Measurements from ENCODE around the gene IDH1.

DNA sequence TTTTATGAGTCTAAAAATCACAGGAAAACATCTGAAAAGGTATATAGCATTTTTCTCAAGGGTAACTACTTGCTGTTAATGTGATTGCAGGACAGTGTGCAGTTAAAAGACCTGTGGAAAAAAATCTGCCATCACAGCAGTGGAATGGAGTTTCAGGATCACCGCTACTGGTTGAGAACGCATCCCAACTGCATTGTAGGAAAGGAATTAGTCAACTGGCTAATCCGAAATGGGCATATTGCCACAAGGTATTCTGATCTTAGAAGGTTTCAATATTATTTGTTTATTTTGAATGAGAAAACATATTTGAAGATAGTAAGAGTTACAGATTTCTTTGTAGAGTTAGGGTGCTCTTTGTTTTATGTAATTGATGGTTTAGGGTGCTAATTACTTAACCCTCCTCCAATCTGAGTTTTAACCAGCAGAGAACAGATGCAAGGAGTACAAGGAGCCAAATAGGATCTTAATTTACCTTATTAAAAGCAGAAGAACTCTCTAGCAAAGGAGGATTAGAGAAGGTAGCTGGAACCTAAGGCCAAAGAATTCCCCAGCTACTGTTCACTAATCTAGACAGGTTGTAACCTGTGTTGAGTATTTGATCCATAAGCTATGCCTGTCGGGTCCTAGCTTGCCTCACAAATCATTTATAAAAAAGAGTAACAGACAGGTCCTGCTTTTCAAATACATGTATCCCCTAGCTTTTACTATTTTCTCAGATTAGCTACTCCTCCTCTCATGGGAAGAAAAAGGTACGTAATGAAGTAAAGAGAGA lies 46.2 kb upstream of the IDH1 start:
- TF ChIP-seq, protein P1, sequence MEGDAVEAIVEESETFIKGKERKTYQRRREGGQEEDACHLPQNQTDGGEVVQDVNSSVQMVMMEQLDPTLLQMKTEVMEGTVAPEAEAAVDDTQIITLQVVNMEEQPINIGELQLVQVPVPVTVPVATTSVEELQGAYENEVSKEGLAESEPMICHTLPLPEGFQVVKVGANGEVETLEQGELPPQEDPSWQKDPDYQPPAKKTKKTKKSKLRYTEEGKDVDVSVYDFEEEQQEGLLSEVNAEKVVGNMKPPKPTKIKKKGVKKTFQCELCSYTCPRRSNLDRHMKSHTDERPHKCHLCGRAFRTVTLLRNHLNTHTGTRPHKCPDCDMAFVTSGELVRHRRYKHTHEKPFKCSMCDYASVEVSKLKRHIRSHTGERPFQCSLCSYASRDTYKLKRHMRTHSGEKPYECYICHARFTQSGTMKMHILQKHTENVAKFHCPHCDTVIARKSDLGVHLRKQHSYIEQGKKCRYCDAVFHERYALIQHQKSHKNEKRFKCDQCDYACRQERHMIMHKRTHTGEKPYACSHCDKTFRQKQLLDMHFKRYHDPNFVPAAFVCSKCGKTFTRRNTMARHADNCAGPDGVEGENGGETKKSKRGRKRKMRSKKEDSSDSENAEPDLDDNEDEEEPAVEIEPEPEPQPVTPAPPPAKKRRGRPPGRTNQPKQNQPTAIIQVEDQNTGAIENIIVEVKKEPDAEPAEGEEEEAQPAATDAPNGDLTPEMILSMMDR (IDR thresholded peaks at IDR 0.05; ENCODE audit: low read depth, low read length, poor library complexity, severe bottlenecking) = no peak
- no peak for TF ChIP-seq EZH2phosphoT487 (IDR thresholded peaks at IDR 0.05; ENCODE audit: borderline replicate concordance, low read length)
